Heart left ventricle (tissue), 13 donors: Measurements from ENCODE around the gene OSBPL7.

Experiments
- CTCF ChIP-seq, 12 donors: fragments of 200-600 bp; sonication (generic) in 4 of 12; IDR thresholded peaks; one replicate each; pipeline versions ENCODE4 v1.5.0 to v1.8.0; 2018 to 2022; ENCODE audit warnings: antibody characterized with exemption in 12 of 12, mild to moderate bottlenecking in 5 of 12
- POLR2A ChIP-seq, 2 donors: fragments of 450-650 bp; IDR thresholded peaks; one replicate each; pipeline ENCODE4 v1.6.1; 2017; ENCODE audit warnings: antibody characterized with exemption in 2 of 2, mild to moderate bottlenecking in 2 of 2, moderate library complexity in 2 of 2
- donor health status: ischemic (EF 13 %, LVEDD 7.1; RV severe dilation, severe dysfunction).
- donor health status: DM: no; HTN: yes; CAD: no.
- donor health status: DM: no; HTN: no; CAD: no.
- donor health status: ischemic (EF 25% LVEDD 6.9; RV normal size, moderate dysfunction).
- donor health status: ischemic (EF 25% LVEDD 5.7; RV mildly dilated, moderate dysfunction).
- donor health status: ischemic (EF 35%, LVEDD 5.7; RV mildly dilated, moderate dysfunction).
- donor health status: nonischemic (EF 11% LVEDD 7.7; RV severe dilation, severe dysfunction).
- donor health status: DM: yes; HTN: yes; CAD: no.
- donor health status: PGD.
- donor health status: ischemic (EF 29% LVEDD 5.4; RV normal size, mild dysfunction).
- donor health status: nonischemic (EF 23%, LVEDD 6.1; RV moderate dilation, normal function).

- TF ChIP-seq CTCF (IDR thresholded peaks at IDR 0.05) (no peak), POLR2A (IDR thresholded peaks at IDR 0.05) (no peak)
These were observed 34.1 kb upstream of the OSBPL7 start for GRCh38 chr17:47855737-47856136.
